Stimulated activated CD8-positive, alpha-beta memory T cell treated with anti-CD3 and anti-CD28 coated beads, Interleukin-15, amount 100 ng/mL, for 1 hour (primary cell): ENCODE results near the gene COL1A2.

Source experiments
- DNase-seq: peaks from one replicate; pipeline ENCODE4 v3.0.0-alpha.2; 2020; ENCODE audit warnings: low read depth

Gene COL1A2

DNA sequence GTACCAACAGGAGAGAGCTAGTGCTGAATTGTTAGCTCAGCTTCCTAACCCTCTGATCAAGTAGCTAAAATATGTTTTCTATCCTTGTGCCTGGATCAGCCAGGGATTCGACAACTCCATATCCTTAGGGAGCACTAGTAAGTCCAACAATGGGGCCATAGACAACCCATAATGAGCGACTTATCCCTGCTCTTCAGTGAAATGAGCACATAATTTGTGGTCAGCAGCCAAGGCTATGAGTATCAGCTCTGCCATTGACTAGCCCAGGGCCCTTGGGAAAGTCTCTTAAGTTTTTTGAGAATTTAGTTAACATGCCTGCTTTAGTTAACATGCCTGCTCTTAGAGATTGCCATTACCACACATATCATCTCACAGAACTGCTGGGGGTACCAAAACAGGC lies 39.3 kb downstream of the COL1A2 start:
- no peak for DNase-seq

DNA sequence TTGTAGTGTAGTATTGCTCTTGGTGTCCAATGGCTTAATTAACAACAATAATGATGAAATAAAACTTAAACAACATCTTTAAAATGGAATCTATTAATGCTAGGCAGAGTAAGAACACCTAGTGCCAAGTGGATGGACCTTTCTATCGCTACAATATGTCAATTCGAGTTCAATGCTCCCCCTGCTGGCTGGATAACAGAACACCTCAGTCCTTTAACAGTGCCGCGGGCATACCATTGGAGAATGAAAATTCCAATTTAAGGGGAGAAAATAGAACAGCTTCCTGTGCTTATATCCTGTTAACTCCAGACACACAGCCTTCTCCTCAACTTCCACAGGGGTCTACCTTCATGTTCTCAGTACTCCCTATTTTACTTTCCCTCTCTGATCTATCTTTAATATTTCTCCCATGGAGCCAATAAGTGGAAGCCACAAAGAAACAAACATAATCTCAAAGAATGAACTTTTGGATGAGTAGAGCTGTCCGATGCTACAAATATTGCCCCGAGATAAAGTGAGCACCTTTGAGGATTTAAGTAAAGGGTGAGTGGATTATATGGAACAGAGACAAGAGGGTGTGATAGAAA lies 41.4 kb downstream of the COL1A2 start:
- peak; percentile 12 for DNase-seq

DNA sequence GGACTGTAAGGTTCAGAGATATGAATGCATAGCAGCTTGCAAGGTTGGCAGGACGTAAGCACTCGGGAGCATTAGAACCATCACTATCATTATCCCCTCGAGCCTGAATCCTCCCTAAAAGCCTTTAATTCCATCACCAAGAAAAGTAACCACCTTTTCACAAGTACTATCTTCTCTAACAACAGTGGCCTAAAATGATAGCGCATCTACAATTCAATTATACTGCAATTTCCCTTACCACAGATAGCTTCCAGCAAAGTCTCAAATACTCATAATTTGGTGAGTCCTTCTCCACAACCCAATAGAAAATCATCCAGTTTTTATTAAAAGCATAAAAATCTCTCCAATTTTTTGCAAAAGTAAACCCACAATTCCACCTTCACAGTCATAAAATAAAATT lies 42.0 kb downstream of the COL1A2 start:
- no peak for DNase-seq

DNA sequence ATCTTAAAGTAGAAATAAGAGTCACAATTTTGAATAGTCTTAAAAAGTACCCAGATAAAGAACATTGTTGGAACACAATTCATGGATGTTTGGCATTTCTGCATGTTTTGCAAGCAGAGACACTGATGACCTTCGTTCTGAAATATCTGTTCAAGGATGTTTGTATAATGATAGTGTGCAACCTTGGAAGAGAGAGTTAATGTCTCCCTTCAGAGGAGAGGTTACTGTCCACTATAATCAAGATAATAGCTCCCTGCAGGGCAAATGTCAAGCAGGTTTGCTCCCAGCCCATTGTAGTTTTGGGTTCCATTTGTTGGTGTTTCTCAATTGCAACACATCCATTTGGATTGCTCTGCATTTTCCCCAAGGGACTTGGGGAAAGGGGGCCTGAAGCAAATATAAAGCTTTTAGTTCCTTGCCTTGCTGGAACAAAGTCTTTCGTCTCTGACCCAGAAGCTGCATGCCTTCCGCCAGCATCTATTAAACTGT lies 45.2 kb downstream of the COL1A2 start:
- no peak for DNase-seq

DNA sequence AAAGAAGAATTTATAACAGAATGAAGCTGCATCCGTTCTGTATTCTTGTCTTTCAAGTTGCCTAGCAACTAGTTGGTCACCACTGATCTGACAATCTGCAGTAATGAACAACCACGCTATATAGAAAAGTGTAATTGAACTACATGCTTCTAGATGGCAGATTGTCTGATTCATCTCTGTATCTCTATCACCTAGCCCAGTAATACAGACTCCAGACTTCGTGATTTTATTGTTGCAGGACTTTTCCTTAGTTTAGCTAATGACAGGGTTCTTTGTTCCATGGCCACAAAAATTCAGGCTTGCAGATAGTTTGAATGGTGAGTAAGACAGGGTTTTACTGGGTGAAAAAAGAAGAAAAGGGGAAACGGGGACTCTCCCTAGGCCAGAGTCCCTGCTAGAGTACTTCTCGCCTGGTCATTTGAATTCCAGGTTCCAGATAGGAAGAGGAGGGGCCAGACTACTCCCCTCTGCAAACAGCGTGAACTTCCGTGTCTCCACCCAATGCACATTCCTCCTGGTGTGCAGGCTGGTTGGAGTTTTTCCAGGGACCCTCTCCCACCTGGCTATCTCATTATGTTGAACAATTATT lies 45.9 kb downstream of the COL1A2 start:
- no peak for DNase-seq

DNA sequence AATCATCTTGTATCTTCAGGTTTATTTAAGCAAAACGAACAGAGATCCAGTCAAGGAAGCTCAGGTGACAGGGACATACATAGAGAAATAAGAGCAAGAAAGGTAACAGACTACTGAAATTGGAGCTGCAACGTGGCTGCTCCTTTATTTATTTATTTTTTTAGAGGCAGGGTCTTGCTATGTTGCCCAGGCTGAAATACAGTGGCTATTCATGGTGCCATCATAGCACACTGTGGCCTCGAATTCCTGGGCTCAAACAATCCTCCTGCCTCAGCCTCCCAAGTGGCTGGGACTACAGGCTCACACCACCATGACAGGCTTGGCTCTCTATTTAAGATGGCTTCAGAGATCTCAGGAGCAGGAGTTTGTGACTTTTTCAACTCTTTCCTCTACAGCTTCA lies 46.4 kb downstream of the COL1A2 start:
- DNase-seq: no peak

DNA sequence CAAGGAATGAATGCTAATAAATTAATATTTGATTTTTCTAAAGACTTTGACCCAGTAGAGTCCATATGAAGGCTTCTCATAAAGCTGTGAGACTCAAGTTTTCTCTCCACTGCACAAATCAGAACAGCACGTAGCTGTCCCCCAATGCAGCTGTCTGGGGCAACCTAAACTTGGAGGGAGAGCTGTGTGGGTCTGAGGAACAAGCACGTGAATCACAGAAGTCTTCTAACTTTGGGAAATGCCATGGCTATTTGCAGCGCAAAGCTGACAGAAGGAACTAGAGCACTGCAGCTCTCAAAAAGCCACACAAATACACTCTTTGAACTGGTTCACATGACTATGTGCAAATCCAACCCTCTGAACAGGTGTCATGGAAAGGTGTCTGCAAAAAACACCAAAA lies 47.9 kb downstream of the COL1A2 start:
- no peak for DNase-seq

DNA sequence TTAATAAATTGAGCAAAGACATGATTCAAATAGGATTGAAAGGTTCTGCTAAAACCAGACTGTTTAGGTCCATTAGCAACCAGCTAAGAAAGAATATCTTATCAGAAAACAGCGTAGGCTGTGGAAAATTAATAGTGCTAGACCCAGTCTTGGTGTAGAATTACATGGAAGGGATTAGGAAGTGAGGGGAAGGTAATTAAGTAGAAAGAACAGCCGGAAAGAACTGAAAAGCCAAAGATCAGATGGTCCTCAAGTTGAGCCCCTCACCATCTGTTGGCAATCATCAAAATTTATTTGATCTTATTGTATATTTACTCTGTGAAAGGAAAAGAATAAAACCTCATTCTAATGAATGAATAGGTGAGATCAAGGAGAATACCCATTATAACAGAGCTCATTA lies 50.1 kb downstream of the COL1A2 start:
- DNase-seq: no peak

DNA sequence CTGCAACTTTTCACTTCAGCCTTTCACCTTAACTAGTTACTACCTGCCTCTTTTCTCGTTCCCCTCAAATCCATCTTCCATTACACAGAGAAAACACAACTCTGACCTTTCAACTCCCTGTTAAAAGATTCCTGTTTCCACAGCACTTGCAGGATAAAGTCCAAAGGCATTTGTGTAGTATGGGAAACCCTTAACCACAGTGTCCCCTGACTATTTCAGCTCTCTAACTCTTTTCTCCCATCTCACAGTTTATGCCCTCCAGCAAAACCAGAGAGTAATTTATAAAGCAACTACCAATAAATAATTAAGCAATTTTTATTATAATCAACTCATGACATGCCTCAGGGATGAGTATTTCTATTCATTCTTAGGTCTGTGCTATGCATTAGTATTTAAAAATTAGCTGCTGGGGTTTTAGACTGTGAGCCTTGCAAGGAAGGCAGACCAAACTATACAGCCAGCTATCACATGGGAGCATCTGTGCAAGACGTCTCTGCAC lies 51.0 kb downstream of the COL1A2 start:
- DNase-seq: no peak

DNA sequence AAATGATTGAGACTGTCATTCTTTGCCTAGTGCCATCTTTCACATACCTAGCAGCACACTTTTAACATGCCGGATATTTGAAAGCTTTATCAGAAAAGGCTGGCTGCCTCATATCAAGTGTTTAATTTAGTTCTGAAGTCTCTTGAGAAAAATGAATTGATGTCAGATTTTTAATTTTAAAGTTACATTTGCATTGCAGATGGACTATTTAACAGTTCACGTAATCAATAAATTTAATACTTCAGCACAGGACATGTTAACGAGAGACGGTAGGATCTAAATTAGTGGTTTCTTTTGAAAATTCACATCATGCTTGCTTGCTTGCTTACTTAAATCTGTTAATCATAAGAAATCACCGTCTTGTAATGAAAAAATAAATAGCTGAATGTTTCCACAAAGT lies 51.6 kb downstream of the COL1A2 start:
- no peak for DNase-seq

DNA sequence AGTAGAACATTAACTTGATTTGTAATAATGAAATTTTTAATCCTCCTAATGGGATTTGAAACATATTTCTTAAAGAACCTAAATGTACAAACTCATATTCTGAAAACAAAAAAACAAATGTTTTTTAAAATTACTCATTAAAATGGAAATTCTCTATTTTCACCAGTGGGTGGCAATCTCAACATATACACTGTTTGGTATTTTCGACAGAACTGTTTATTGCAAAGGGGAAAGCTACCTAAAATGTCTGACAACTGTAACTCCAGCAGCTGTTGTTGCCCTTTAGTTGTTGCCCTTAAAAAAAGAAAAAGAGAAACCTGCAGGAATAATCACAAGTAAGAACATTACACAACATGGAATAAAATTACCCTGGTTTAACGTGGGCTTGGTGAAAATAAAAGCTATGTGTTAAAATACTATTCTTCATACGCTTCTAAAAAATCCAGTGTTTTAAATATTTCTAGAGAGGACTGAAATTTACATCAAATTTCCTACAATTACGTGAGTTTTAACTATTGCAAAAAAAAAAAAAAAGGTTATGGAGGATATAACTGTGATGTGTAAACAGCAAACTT lies 54.5 kb downstream of the COL1A2 start:
- DNase-seq: no peak

DNA sequence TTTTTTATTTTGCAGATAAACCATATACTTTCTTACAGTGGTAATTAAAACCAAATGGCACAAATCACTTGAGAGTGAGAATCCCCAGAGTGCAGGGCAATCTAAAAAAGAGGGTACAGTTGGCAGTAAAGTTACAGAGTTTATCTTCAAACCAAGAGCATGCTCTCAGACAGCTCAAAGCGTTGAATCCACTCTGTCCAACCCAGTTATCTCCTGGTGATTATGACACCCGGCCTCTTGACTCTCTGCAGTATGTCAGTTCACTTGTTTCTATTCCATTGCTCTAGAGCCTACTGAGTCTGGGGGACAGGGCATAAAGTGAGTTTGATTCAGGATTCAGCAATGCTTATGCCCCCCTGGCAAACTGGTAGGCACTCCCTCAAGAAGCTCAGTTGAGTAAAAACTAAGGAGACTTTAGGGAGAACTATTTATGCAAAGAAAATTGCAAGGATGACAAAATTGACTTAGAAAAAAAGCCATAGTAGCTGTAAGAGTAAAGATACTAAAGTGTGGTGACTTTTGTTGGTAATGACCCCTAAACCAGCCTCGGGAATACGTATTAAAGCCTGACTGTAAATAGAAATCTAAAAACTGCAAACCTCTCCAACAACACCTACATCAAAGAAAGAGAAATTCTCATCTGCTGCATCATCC lies 55.5 kb downstream of the COL1A2 start:
- no peak for DNase-seq

DNA sequence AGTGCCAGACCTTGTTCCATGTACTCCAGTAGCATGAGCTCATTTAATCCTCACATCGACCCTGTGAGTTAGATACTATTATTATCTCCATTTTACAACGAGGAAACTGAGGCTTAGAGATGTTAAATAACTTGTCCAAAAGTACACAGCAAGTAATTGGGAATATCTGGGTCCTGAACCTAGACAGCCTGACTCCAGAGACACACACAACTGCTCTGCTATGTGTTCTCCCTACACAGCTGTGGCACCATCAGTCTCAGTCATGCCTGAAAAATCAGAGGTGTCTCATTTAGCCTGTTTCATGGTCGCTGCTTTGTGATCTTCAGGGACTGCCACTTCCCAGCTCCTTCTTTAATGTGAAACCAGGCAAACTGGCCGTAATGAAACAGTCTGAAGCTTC lies 56.5 kb downstream of the COL1A2 start:
- DNase-seq: no peak

DNA sequence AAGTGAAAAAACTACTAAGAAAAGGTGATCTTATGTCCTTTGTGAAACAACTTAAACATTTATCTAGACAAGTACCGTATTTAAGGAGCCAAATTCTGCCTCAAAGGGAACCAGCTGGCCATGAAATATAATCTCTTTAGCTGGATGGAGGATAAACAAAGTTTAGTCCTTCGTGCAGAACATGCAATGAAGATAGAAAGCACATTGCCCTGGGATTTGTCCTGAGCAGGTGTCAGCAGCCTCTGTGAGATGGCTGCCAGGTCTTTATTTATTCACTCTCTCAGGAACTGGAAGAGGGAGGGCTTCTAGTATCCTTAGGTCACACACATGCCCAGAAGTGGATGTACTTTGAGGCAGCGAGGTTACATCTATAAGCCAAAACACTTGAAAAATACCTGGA lies 57.5 kb downstream of the COL1A2 start:
- no peak for DNase-seq

DNA sequence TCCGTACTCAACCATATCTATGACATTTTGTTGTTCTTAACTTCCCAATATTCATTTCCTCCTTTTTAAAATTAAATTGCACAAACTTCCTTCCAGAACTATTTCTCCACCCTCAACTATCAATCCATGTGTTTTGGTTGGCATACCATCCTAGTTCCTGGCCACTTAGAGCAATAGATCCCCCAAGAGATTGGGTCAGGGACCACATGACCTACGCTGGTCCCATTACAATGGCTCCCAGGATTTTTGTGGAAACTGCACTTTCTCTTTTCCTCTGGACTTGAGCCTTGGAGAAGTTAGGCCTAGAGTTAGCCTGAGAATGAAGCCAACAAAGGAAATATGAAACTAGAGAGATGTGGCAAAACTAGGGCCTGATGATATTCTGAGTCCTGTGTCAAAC lies 59.2 kb downstream of the COL1A2 start:
- DNase-seq: no peak

DNA sequence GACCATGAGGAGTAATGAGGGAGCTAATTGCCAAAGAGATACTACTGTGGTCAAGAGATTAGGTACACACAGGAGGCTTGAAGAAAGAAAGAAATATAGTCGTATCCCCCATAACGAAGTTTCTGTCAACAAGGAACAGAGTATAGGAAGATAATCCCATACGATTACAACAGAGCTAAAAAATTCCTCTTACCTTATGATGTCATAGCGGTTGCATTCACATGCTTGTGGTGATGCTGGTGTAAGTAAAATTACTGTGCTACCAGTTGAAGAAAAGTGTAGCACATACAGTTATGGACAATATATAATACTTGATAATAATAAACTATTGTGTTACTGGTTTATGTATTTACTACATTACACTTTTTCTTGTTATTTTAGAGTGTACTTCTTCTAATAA lies 63.3 kb downstream of the COL1A2 start:
- no peak for DNase-seq

DNA sequence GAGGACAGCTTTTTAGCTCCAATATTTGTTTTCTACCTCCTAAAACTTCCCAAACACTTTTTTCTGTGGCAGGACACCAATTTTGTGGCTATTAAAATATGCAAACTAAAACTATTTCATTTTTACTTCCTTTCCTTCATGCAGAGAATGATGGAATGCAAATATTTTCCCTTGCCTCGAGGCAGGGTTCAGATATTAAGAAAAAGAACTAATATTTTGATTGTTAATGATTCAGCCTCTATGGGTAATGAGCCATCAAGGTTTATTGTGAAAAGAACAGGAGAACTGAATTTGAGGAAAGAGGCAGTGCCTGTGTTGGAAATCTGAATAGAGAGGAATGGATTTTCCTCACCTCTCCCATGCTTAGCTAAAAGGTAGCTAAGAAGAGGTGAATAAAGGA lies 71.8 kb downstream of the COL1A2 start:
- DNase-seq: no peak

DNA sequence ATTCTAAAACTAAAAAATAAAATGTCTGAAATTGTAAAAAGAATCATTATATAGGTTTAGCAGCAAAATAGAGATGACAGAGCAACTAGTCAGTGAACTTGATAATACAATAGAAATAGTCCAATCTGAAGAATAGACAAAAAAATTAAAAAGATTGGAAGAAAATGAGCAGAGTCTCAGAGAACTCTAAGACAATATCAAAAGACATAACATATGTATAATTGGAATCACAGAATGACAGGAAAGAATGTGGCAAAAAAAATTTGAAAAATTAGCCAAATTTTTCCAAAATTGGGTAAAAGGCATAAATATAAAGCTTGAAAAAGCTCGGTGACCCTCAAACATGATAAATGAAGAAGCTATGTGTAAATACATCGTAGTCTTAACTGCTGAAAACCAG lies 76.9 kb downstream of the COL1A2 start:
- DNase-seq: no peak

DNA sequence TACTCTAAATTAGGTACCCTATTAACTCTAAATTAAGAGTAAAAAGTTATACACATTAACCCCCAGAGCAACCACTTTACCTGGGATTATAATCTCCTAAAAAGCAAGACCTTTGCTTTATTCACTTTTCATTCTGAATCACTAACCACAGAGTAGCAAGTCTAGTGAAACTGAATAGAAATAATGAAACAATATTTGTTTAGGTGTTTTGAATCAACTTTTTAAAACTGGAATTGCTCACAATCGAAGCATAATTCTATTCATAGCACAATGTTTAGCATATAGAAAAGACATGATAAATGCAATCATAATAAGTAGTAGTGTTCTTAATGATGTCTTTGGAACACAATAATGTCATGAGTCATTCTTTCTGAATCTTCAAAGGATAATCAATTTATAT lies 77.9 kb downstream of the COL1A2 start:
- no peak for DNase-seq

DNA sequence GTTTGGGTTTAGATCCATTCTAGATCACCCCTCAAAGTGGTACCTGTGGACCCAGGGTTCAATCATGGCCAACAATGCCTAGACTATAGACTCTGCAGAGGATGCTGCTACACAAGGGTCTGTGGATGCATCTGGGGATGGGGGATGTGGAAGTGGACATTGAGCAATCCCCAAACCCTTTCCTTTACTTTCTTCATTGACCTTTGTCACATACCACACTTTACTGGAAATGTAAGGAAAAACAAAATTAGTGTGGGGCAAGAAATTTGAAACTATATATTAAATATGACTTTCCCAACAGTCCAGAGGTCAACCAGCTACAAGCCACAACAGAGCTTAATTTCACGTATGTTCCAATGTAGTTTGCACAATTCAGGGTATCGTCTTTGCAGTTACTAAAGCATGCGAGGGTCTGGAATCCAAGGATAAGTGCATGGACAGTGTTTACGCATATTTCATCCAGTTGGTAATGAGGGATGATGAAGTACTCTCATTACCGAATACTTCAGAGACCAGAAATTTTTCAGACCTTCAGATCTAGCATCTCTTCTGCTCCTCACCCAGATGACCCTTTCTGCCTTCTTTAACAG lies 81.7 kb downstream of the COL1A2 start:
- DNase-seq: no peak

DNA sequence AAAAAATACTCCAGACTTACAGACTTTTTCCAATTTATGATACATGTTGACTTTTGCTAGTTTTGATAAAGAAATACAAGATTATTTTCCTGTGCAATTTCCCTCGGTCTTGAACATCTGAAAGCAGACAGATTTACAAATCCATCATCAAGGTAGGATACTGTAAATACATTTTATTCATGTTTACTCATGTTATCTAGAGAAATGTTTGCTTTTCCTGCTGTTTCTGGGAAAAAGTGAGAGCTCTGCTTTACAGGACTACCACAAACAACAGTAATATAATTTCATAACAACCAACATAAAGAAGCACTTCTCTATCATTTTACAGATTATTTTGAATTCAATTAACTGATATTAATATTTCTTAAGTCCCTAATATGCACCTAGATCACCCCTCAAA lies 83.2 kb downstream of the COL1A2 start:
- no peak for DNase-seq

DNA sequence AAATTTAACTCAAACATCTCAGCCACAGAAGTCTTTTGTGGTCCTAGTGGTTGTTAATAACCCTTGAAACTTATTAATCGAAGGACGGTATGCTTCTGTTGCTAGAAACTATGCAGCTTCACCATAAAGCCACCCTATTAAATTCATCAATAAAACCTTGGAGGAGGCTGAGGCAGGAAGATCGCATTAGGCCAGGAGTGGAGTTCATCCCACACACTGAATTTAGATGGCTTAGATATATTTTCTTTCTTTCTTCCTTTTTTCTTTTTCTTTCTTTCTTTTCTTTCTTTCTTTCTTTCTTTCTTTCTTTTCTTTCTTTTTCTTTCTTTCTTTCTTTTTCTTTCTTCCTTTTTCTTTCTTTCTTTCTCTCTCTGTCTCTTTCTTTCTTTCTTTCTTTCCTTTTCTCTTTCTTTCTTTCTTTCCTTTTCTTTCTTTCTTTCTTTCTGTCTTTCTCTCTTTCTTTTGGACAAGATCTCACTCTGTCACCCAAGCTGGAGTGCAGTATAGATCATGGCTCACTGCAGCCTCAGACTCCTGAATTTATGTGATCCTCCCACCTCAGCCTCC lies 84.0 kb downstream of the COL1A2 start:
- DNase-seq: no peak
